22Rv1 (cell line): ENCODE measurements around the gene NPHP4.
"Not testable (repeated sequence)": the region's sequence is repeated elsewhere in the genome, so short reads cannot be mapped to it uniquely, and the experiment has no call there.

Experiments
- H3K27ac ChIP-seq: fragments of 450-650 bp; 2 replicates; pipeline ENCODE4 v1.5.1; 2017
- CTCF ChIP-seq: fragments of 450-650 bp; IDR thresholded peaks from 2 replicates; pipeline ENCODE4 v1.5.1; 2017; ENCODE audit warnings: mild to moderate bottlenecking
- ZFX ChIP-seq: fragments of 450-650 bp; IDR thresholded peaks from 2 replicates; pipeline ENCODE4 v1.6.1; 2017; ENCODE audit warnings: antibody characterized with exemption, borderline replicate concordance

NPHP4 gene

GRCh38 chr1:5858246-5858645, 134.0 kb downstream of the NPHP4 start:
- TF ChIP-seq CTCF (no peak), ZFX (no peak)
- H3K27ac ChIP-seq = no peak overlapping the region

GRCh38 chr1:5857508-5858090, 134.6 kb downstream of the NPHP4 start:
- TF ChIP-seq CTCF (no peak), ZFX (no peak)

GRCh38 chr1:5857011-5857410, 135.2 kb downstream of the NPHP4 start:
- TF ChIP-seq ZFX (no peak), CTCF (no peak)

More at GRCh38 chr1:5857508-5858090, 134.6 kb downstream of the NPHP4 start:
- no peak overlapping the region for H3K27ac ChIP-seq

GRCh38 chr1:5856246-5856815, 135.9 kb downstream of the NPHP4 start:
- no peak overlapping the region for H3K27ac ChIP-seq
- TF ChIP-seq CTCF (no peak), ZFX (no peak)

More at GRCh38 chr1:5857011-5857410, 135.2 kb downstream of the NPHP4 start:
- H3K27ac ChIP-seq = no peak overlapping the region

- TF ChIP-seq ZFX (no peak), CTCF (no peak)
- H3K27ac ChIP-seq = no peak overlapping the region
Measured at GRCh38 chr1:5855196-5855897, 136.9 kb downstream of the NPHP4 start.

GRCh38 chr1:5854754-5855153, 137.5 kb downstream of the NPHP4 start:
- H3K27ac ChIP-seq = no peak overlapping the region
- TF ChIP-seq ZFX (no peak), CTCF (no peak)

- H3K27ac ChIP-seq = not testable (repeated sequence)
Measured at GRCh38 chr1:5853858-5854257, 138.4 kb downstream of the NPHP4 start.
